GM23338 (cell line): ENCODE measurements around the gene PHC1. TPM values are rescaled to one million over a fixed set of nuclear protein-coding genes. Genes with fewer than 3 reads are reported as not detected.

Source experiments
- ATAC-seq: fragments of 200-7000 bp; cut with Tn5 transposase; 3 replicates; pipeline ENCODE4 v1.9.1; 2020
- DNase-seq: peaks from one replicate; pipeline ENCODE4 v3.0.0-alpha.2; 2015; ENCODE audit warnings: low spot score
- H2AFZ ChIP-seq: fragments of 200-600 bp; sonication (generic); 2 replicates; pipeline ENCODE4 v1.8.0; 2016; ENCODE audit warnings: antibody characterized with exemption, mild to moderate bottlenecking, moderate library complexity
- H3F3A ChIP-seq: fragments of 200-600 bp; sonication (generic); replicated peaks from 2 replicates; pipeline ENCODE4 v1.8.0; 2017; ENCODE audit warnings: antibody characterized with exemption, mixed run types, low read depth
- H3K27ac ChIP-seq: fragments of 200-600 bp; sonication (generic); 2 replicates; pipeline ENCODE4 v1.6.1; 2016; ENCODE audit warnings: low read depth
- H3K27me3 ChIP-seq: fragments of 200-600 bp; sonication (generic); 2 replicates; pipeline ENCODE4 v1.8.0; 2016; ENCODE audit warnings: mild to moderate bottlenecking, mixed run types, moderate library complexity; ENCODE audit not compliant: insufficient read depth
- H3K36me3 ChIP-seq: fragments of 200-600 bp; sonication (generic); 2 replicates; pipeline ENCODE4 v1.8.0; 2016; ENCODE audit warnings: mild to moderate bottlenecking; ENCODE audit not compliant: insufficient read depth
- H3K4me1 ChIP-seq: fragments of 200-600 bp; sonication (generic); 2 replicates; pipeline ENCODE4 v1.8.0; 2016; ENCODE audit warnings: mild to moderate bottlenecking, moderate library complexity; ENCODE audit not compliant: insufficient read depth
- H3K4me2 ChIP-seq: fragments of 200-600 bp; sonication (generic); 2 replicates; pipeline ENCODE4 v1.7.1; 2017; ENCODE audit warnings: mixed run types
- H3K4me3 ChIP-seq: fragments of 200-600 bp; sonication (generic); 2 replicates; pipeline ENCODE4 v1.6.1; 2016; ENCODE audit warnings: mixed run types
- H3K79me2 ChIP-seq: fragments of 200-600 bp; sonication (generic); replicated peaks from 2 replicates; pipeline ENCODE4 v1.8.0; 2017; ENCODE audit warnings: mild to moderate bottlenecking; ENCODE audit not compliant: insufficient read depth
- H3K9me2 ChIP-seq: fragments of 200-600 bp; sonication (generic); 2 replicates; pipeline ENCODE4 v1.8.0; 2017; ENCODE audit not compliant: insufficient read depth
- H4K20me1 ChIP-seq: fragments of 200-600 bp; sonication (generic); replicated peaks from 2 replicates; pipeline ENCODE4 v1.8.0; 2017; ENCODE audit warnings: mild to moderate bottlenecking; ENCODE audit not compliant: insufficient read depth
- H3K27ac Mint-ChIP-seq: 2 replicates; pipeline ENCODE4 v1.8.0; 2020; ENCODE audit warnings: inconsistent platforms, mild to moderate bottlenecking, moderate library complexity, mixed read lengths
- H3K27me3 Mint-ChIP-seq: 3 replicates; pipeline ENCODE4 v1.8.0; 2022; ENCODE audit warnings: low read depth, mild to moderate bottlenecking, moderate library complexity, mixed read lengths, inconsistent platforms; ENCODE audit not compliant: insufficient read depth, poor library complexity
- H3K36me3 Mint-ChIP-seq: 3 replicates; pipeline ENCODE4 v1.8.0; 2021; ENCODE audit warnings: low read depth, mild to moderate bottlenecking, inconsistent platforms, moderate library complexity, mixed read lengths
- H3K4me1 Mint-ChIP-seq: 3 replicates; pipeline ENCODE4 v1.8.0; 2020; ENCODE audit warnings: mild to moderate bottlenecking, inconsistent platforms, mixed read lengths
- H3K4me3 Mint-ChIP-seq: 3 replicates; pipeline ENCODE4 v1.8.0; 2021; ENCODE audit warnings: moderate library complexity, mild to moderate bottlenecking, inconsistent platforms, mixed read lengths
- H3K9me3 Mint-ChIP-seq: 3 replicates; pipeline ENCODE4 v1.8.0; 2020; ENCODE audit warnings: moderate library complexity, mild to moderate bottlenecking, inconsistent platforms, mixed read lengths
- CTCF ChIP-seq, 2 experiments: fragments of 200-600 bp in 1 of 2; sonication (generic) in 1 of 2; conservative IDR thresholded peaks; 2 replicates each; pipeline versions ENCODE4 v1.5.1 to v1.6.1; 2016 to 2017; ENCODE audit warnings: antibody characterized with exemption in 2 of 2, low read depth in 2 of 2, mild to moderate bottlenecking in 2 of 2, moderate library complexity in 1 of 2
- ETS1 ChIP-seq: IDR thresholded peaks from 2 replicates; pipeline ENCODE4 v1.6.1; 2016; ENCODE audit warnings: antibody characterized with exemption
- EZH2 ChIP-seq: fragments of 200-600 bp; sonication (generic); IDR thresholded peaks from one replicate; pipeline ENCODE4 v1.8.0; 2017; ENCODE audit warnings: antibody characterized with exemption, mild to moderate bottlenecking, low read depth; ENCODE audit not compliant: unreplicated experiment
- EZH2phosphoT487 ChIP-seq: fragments of 200-600 bp; sonication (generic); IDR thresholded peaks from one replicate; pipeline ENCODE4 v1.8.1; 2018; ENCODE audit warnings: antibody characterized with exemption; ENCODE audit not compliant: unreplicated experiment
- JUNB ChIP-seq: IDR thresholded peaks from one replicate; pipeline ENCODE4 v1.6.1; 2016; ENCODE audit warnings: antibody characterized with exemption; ENCODE audit not compliant: unreplicated experiment
- POLR2AphosphoS5 ChIP-seq: IDR thresholded peaks from 2 replicates; pipeline ENCODE4 v1.6.1; 2016; ENCODE audit warnings: antibody characterized with exemption, low read depth
- REST ChIP-seq: IDR thresholded peaks from one replicate; pipeline ENCODE4 v1.6.1; 2018; ENCODE audit warnings: antibody characterized with exemption; ENCODE audit not compliant: unreplicated experiment
- STAT1 ChIP-seq: IDR thresholded peaks from one replicate; pipeline ENCODE4 v1.6.1; 2016; ENCODE audit warnings: antibody characterized with exemption; ENCODE audit not compliant: unreplicated experiment
- ZNF114 ChIP-seq: fragments of 250-450 bp; sonication (Bioruptor Pico); IDR thresholded peaks from 2 replicates; pipeline ENCODE4 v1.5.0; 2020; ENCODE audit warnings: mild to moderate bottlenecking, moderate library complexity
- ZNF331 ChIP-seq: fragments of 250-450 bp; sonication (Bioruptor Pico); IDR thresholded peaks from 2 replicates; pipeline ENCODE4 v1.5.0; 2020; ENCODE audit warnings: low read depth, mild to moderate bottlenecking, moderate library complexity
- ZNF462 ChIP-seq: fragments of 250-450 bp; sonication (Bioruptor Pico); IDR thresholded peaks from 2 replicates; pipeline ENCODE4 v1.5.0; 2020; ENCODE audit warnings: mild to moderate bottlenecking, moderate library complexity
- polyA plus RNA-seq: library from polyadenylated mRNA; unstranded; fragments of >200 nt; fragmentation: Nextera tagmentation; extraction: Ambion mirVana; gene quantifications from 2 replicates; pipeline ENCODE4 v1.2.1, GENCODE V29; 2016
- total RNA-seq: library from RNA; depleted of rRNA; stranded (reverse); fragments of >200 nt; shearing (Covaris generic); gene quantifications from 2 replicates; pipeline ENCODE4 v1.2.3, GENCODE V29; 2014

The PHC1 gene
- total and polyA plus RNA-seq, 2 experiments from 2014 or later = 303 to 1,069 TPM

- no peak for TF ChIP-seq ETS1
Measured at GRCh38 chr12:8867786-8868185, 46.5 kb upstream of the PHC1 start (continued).

- Histone ChIP-seq H2AFZ (no peak overlapping the region), H3F3A (no peaks in the 10 kb centered on the region), H3K36me3 (no peaks in the 10 kb centered on the region), H3K27me3 (no peaks in the 10 kb centered on the region), H3K4me2 (no peak overlapping the region), H3K79me2 (no peaks in the 10 kb centered on the region), H4K20me1 (no peaks in the 10 kb centered on the region), H3K4me3 (no peak overlapping the region), H3K9me2 (no peaks in the 10 kb centered on the region), H3K4me1 (no peaks in the 10 kb centered on the region), H3K27ac (no peak overlapping the region)
- TF ChIP-seq CTCF (conservative IDR thresholded peaks at IDR 0.05; ENCODE audit: low read depth in 2 of 2) (no peak), ZNF462 (CRISPR knock-in tag) (no peak), JUNB (no peak), ETS1 (no peak), STAT1 (no peak), EZH2 (no peak), ZNF114 (CRISPR knock-in tag) (no peak), REST (no peak), EZH2phosphoT487 (no peak), POLR2AphosphoS5 (no peak), ZNF331 (CRISPR knock-in tag) (no peak)
- no peaks in the 10 kb centered on the region for H3K27me3 Mint-ChIP-seq
- 0 out of 3 replicates have a peak, but pooled peaks cover 3% of the 10 kb centered on the region for H3K36me3 Mint-ChIP-seq
- H3K9me3 Mint-ChIP-seq = no peaks in the 10 kb centered on the region
- H3K4me1 Mint-ChIP-seq = no peaks in the 10 kb centered on the region
- DNase-seq (no peak), ATAC-seq (no peak)
- H3K4me3 Mint-ChIP-seq = no peak overlapping the region
- H3K27ac Mint-ChIP-seq = no peak overlapping the region
Measured at GRCh38 chr12:8870586-8870985, 43.7 kb upstream of the PHC1 start.
